ENCODE results near the gene KCNQ1.

KCNQ1 gene

DNA sequence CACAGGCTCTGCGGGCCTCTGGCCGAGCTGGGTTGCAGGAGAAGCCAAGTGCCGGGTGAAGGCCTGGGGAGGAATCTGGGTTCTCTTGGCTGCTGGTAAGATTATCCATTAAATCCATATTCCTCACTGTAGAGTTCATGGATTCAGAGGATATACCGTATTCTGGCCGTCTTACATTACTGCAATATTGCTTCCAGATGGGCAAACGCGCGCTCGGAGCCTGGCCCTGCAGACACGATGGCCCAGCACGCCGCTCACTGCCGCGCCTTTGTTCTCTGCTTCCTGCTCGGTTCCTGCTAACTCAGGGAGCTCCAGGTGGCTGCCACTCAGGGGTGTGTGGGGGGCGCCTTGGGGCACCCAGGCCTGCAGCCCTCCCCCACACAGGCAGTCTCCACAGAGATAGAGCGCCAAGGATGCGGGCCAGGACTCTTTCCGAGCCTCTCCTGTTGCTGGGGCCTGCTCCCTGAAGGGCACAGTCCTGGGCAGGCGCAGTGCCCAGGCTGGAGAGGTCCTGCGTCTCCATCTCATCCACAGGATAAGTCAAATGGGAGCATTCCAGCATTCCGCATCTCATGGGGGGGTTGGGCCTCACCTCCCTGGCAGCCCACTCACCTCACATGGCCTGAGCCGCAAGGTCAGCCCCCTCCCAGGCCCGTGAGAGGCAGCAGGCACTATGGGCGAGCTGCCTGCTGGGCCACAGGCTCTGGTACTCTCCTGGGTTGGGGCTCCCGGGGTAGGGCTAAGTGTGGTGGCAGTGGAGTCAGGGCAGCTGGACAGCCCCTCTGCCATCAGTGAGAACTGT, 269.1 kb downstream of the KCNQ1 start:
- DNase-seq (ENCODE audit: low read depth, low spot score): no peak

DNA sequence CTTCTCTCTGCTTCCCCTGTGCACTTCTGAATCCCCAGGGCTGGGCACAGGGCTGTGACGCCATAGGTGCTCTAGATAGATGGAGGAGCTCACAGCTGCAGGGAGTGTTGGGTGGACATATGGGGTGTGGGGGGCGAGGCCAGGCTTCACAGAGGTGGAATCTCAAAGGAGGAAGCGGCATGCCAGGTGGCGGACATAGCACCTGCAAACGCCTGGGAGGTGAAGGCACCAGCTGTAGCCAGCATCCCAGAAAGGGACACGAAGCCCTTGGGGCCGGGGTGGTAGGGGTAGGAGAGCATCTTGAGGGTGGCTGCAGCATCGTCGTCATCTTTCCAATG, 269.6 kb downstream of the KCNQ1 start:
- no peak for DNase-seq (ENCODE audit: low read depth, low spot score)

GRCh38 chr11:2714871-2715270, 270.1 kb downstream of the KCNQ1 start:
- no peak for DNase-seq (ENCODE audit: low read depth, low spot score)

DNA sequence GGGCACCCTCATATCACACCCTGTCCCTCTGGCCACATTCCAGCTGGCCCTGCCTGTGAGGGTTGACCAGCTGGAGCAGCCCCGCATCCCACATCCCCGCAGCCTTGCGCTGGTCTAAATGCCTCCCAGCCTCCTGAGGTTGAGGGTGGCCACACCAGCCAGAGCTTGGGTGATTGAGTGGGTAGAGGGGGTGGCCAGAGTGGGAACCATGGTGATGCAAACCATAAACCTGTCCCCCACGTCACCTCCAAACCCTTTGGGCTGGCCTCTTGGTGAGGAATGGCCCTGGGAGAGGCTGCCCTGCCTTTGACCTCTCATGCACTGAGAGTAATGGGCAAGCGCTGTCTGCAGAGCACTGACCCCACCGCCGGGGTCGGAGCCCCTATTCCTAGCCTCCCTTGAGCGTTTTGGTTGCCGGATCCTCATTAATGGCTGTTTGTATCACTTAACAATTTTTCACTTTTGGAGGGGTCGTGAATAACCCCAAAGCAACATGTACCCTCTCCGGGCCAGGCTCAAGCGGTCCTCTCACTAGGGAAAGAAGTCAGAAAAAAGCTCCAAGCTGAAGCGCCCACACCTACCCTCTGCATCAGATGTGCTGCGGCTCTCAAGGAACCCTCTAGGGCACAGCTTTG, 271.0 kb downstream of the KCNQ1 start:
- no peak for DNase-seq (ENCODE audit: low read depth, low spot score)

DNA sequence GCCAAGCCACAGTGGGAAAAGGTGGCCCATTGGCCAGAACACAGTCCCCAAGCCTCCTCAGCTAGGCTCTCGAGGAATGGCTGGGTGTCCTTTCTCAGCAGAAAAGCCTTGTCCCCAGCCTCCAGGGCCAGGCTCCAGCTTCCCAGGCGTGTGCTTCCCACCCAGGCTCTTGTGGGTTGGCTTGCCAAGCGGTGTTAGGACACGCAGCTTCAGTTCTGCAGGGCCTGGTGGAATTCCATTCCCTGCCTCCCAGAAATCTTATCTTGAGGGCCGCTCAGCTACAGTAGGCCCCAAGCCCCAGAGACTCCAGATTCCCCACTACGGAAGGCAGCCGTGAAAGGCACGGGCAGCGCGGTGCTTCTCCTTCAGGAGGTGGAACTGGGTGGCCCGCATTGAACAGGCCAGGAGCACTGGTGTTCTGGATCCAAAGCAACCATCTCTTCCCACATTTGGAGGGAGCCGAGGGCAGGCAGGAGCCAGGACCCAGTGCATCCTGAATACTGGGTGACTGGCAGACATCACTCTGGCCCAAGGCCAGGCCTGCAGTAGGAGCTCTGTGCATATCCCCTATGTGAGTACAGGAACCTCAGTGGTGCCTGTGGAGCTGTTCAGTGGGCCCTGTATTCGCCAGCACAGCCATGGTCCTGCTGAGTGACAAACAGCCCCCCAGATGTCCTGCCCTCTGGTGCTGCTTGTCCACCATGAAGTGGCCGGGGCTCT, 271.7 kb downstream of the KCNQ1 start:
- no peak for DNase-seq (ENCODE audit: low read depth, low spot score)

GRCh38 chr11:2717561-2718325, 272.9 kb downstream of the KCNQ1 start:
- DNase-seq (ENCODE audit: low read depth, low spot score): no peak

DNA sequence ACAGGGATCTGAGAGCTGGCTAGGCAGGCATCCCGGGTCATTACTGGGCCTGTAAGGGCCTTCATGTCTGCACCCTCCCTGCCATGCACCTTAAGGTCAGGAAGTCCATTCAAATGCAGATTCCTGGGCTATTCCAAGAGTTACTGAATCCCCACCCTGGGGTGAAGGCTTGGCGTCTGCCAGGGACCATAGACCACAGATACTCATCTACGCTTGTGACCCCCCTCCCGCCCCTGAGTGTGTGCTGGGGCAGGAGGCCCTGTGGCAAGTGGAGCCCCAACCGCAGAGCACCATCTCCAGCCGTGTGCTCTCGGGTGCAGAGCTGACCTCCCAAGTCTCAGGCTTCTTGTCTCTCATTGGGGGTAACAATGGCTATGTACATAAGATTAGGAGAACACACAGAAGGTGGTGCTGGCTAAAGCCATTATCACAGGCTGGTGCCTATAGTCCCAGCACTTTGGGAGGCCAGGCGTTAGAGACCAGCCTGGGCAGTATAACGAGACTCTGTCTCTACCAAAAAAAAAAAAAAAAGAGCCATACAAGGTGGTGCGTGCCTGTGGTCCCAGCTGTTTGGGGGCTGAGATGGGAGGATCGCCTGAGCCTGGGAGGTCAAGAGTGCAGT, 274.1 kb downstream of the KCNQ1 start:
- no peak for DNase-seq (ENCODE audit: low read depth, low spot score)

- DNase-seq (ENCODE audit: low read depth, low spot score): no peak
Measured at GRCh38 chr11:2719831-2720590, 275.2 kb downstream of the KCNQ1 start.

DNA sequence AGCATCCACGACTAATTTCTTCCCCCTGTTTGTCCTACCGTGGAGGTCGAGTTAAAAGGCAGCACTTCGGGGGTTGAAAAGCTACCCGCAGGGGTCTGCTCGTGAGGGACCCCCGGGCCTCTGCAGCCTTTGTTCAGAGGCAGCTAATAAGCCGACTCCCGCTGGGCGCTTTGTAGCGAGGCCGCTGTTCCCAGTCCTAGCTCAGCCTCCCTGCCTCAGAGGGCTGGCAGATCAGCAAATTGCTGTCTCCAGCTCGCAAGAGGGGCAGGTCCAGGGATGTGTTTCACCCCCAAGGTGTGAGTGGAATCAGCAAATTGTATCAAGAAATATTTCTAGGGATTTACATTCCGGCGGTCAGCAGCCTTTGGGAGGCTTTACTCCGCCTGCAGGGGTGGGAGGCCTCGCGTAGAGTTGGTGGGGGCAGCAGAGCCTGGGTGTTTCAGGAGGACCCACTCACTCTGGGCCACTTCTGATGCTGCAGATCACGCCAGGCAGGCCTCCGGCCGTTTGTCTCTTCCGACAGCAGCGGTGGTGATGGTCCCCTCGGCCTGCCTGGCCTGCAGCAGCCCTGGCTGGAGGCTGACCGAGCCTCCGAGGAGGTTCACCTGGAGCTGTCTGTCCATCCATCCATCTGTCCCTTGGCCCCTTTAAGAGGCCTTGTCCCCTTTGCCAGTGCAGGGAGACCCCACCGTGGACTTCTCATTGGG, 276.6 kb downstream of the KCNQ1 start:
- peak; percentile 58 for DNase-seq (ENCODE audit: low read depth, low spot score)

DNA sequence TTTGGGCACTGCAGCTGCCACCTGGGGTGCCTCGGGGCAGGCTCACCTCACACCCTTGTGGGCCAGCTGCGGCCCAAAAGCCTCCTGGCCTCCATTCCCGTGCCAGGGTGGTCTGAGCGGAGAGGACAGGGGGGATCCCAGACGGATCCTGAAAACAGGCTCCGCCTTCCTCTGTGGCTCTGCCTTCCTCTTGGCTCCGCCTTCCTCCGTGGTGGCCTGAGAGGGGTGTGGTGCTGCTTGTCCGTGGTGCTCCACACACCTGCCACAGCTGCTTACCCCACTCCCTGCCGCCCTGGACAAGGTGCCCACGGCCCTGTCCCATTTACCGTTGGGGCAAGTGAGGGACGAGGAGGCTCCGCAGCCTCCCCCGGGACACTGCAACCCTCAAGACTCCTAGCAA, 278.1 kb downstream of the KCNQ1 start:
- DNase-seq (ENCODE audit: low read depth, low spot score): no peak

DNA sequence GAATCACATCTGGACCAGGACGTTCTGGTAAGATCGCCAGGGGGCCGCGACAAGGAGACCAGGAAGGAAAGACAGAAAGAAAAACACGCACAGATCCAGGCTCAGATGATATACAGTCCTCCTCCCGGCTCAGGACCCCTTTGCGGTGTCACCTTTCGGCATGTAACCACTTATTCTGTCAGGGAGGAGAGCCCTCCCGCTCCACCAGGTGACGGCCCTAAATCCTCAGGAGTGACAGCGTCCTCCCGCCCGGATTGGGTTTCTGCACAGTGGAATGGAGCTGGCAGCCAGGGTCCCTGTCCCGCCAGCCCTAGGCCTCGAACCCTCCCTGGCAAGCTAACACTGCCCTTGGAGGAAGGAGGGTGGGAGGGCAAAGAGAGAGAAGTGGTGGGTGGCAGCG, 279.3 kb downstream of the KCNQ1 start:
- DNase-seq (ENCODE audit: low read depth, low spot score): no peak

GRCh38 chr11:2724653-2725367, 280.0 kb downstream of the KCNQ1 start:
- peak; percentile 32 for DNase-seq (ENCODE audit: low read depth, low spot score)

GRCh38 chr11:2725368-2726300, 280.8 kb downstream of the KCNQ1 start:
- DNase-seq (ENCODE audit: low read depth, low spot score): peak; percentile 52

DNA sequence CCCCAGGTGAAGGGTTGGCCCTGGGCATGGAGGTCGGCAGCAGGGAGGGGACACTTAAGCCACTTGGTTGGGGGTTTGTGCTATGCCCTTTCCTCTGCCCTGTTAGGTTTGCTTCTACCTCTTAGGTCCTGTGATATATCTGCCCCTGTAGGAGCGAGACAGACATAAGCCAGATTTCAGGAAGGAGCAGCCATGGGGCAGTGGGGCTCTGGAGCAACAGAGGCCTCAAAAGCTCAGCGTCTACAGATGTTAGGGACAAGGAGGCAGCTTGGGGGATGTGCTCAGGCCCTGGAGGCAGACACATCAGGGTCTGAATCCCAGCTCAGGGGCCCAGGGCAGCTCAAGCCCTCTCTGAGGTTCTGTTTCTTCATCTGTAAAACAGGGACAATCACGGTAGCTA, 282.2 kb downstream of the KCNQ1 start:
- no peak for DNase-seq (ENCODE audit: low read depth, low spot score)

DNA sequence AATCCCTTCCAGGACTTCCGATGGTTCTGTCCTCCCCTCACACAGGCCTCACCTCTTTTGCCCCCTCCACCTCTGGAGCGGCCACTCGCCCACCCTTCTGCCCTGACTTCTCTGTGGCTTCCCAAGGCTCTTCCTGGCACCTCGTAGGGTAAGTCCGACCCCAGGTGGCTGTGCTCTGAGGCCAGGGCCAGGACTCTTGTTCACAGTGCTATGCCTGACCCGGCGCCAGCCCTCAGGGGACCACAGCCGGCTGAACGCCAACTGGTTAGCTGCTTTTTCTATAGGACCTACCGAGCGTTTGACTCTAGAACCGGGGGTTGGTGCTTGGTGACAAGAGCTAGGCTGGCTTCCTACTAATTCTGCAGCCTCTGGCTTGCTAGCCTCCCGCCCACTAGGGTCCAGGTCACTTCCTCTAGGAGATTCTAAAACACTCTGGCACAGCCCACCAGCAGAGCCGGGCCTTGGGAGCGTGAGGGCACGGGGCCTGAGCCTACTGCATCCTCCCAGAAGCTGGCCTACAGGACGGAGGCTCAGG, 283.4 kb downstream of the KCNQ1 start:
- DNase-seq (ENCODE audit: low read depth, low spot score): no peak

GRCh38 chr11:2728663-2729332, 284.0 kb downstream of the KCNQ1 start:
- DNase-seq (ENCODE audit: low read depth, low spot score): no peak

GRCh38 chr11:2729841-2730240, 285.0 kb downstream of the KCNQ1 start:
- no peak for DNase-seq (ENCODE audit: low read depth, low spot score)

Measured in astrocyte of the hippocampus (primary cell).